NCI-H187 treated with DMSO at 0.1 percent for 48 hours (cell line): Measurements from ENCODE around the gene DCTN4.

Experiments used
- DNase-seq: peaks from one replicate; lab custom pipeline; 2025; lab: John Stamatoyannopoulos, UW

Gene DCTN4

GRCh38 chr5:150670275-150670947 is 88.4 kb downstream of the DCTN4 start:
- DNase-seq = no peak

- no peak for DNase-seq
These were observed 93.8 kb downstream of the DCTN4 start for GRCh38 chr5:150665044-150665443.

GRCh38 chr5:150663936-150664335 is 94.9 kb downstream of the DCTN4 start:
- DNase-seq = no peak

DNA sequence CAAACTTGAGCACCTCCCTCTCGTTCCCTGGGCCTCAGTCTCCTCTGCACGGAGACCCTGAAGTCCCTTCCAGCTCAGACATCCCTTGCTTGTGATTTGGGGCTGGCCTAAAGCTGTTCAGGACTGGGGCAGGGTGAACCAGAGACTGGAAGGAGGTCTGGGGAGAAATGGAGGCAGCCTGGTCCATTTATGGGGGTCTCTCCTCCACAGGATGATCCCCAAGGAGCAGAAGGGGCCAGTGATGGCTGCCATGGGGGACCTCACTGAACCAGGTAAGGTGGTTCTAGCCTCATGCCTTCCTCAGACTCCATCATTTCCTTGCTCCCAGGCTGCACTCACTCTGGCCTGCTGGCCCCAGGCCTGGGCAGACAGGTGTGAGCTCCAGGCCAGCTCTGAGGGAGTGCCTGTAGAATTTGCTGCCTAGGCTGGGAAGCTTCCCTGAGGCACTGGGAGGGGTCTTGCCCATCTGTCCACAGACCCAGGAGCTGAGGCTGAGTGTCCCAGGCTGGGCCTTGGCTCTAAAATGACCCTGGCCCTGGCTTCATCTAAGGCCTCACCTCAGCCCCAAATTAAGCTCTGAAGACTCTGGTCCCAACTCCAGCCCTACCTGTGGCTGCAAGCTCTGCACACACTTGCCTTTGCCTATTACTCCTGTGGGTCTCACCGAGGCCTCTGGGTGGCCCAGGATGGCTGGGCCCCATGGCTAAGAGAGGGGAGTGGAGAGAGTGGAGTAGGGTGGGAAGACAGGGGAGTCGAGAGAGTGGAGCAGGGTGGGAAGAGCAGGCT is 95.9 kb downstream of the DCTN4 start:
- DNase-seq = no peak

- DNase-seq = no peak
These were observed 96.8 kb downstream of the DCTN4 start for GRCh38 chr5:150661821-150662596.

GRCh38 chr5:150661086-150661485 is 97.7 kb downstream of the DCTN4 start, which contains the start of gene MYOZ3:
Gene MYOZ3 (plus strand): TSS chr5:150661251. CDS start chr5:150662942, 1,691 bp downstream.
- DNase-seq = no peak

DNA sequence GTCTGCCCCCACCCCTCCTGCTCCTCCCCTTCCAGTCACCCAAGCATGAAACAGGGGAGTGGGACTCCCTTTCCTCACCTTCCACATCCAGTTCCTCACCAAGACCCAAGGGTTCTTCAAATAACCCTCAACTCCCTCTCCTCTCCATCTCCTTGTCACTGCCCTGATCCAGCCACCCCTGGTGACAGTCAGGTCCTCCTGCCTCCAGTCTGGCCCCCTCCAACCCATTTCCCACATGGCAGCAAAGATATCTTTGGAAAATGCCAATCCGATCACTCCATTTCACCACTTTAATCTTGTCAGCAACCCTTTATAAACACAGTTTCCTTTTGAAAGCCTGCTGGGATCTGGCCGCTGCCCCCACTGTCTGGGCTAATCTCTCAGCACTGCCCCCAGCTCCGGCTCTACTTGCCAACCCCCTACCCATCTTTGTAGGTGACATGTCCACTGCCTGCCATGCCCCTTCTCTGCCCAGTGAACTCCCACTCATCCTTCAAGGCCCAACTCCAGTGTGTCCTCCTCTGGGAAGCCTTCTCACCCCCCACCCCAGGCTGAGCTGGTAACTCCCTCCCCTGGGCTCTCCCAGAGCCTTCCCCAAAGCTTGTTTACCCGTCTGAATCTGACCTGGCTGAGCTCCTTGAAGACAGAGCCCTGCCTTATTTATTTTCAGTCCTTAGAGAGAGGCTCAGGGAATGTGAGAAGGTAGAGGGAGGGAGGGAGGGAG is 98.5 kb downstream of the DCTN4 start:
- DNase-seq = no peak

DNA sequence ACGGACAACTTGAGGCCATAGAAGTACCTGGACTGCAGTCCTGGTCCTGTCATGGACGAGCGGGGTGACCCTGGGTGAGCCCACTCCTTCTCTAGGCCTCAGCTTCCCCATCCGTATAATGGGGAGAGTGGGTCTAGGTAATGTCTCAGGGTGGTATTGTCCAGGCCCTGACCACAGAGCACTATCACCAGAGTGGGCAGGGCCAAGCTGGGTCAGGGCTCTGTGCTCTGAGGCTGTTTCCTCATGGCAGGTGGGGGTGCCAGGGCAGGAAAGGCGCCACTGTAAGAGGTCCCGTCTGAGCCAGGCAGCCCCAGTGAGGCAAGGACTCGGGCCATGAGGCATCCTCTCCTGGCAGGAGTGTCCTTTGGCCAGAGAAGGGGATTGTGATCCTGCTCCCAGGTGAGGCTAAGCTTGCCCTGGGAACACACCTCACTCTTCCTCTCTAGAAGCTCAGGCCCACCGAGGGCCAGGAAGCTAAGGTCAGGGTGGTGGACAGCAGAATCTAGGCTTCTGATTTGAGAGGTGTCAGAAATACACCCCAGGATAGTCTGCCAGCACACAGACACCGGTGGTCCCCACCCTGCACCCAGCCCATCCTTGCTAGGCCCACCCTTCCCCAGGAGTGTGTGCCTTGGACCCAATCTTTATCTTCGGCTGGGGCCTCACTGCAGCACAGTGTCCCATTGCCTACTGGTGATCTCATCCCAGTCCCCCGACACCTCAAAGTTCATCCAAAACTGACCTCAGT is 99.3 kb downstream of the DCTN4 start:
- DNase-seq = no peak

DNA sequence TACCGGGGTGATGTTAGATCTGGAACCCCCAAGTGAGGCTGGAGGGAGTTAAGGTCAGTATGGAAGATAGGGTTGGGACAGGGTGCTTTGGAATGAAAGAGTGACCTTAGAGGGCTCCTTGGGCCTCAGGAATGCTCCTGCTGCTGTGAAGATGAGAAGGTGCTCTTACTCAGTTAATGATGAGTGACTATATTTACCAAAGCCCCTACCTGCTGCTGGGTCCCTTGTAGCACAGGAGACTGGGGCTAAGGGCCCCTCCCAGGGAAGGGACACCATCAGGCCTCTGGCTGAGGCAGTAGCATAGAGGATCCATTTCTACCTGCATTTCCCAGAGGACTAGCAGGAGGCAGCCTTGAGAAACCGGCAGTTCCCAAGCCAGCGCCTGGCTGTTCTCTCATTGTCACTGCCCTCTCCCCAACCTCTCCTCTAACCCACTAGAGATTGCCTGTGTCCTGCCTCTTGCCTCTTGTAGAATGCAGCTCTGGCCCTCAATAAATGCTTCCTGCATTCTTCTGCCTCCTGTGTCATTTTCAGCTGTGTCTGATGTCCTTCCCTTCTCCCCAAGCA is 100.0 kb downstream of the DCTN4 start:
- no peak for DNase-seq
